GM12878 (cell line): ENCODE measurements around the gene COPE. TPM values are rescaled to one million over a fixed set of nuclear protein-coding genes. Genes with fewer than 3 reads are reported as not detected.

ENCODE experiments used
- ATAC-seq: fragments of 200-7000 bp; cut with Tn5 transposase; 3 replicates; pipeline ENCODE4 v1.9.1; 2020; ENCODE audit warnings: mild to moderate bottlenecking, moderate library complexity
- BruUV-seq: library from RNA; stranded (reverse); fragments of 400-500 nt; replicated peaks from 2 replicates; lab custom pipeline; 2021; lab: Mats Ljungman, UMichigan
- CTCF ChIA-PET: fragments of 300-600 bp; sonication (Branson Sonifier 250); formaldehyde crosslinking; extraction: SDS; loops from one replicate; lab custom pipeline; 2021; ENCODE audit warnings: inconsistent platforms; lab: Yijun Ruan, JAX
- POLR2A ChIA-PET: fragments of 350-600 bp; formaldehyde crosslinking; extraction: SDS; loops from one replicate; lab custom pipeline; 2021; ENCODE audit warnings: inconsistent platforms; lab: Charles Lee
- RAD21 ChIA-PET: fragments of 300-600 bp; sonication (Branson Sonifier 250); formaldehyde crosslinking; loops from one replicate; lab custom pipeline; 2023; ENCODE audit warnings: antibody characterized with exemption; ENCODE audit not compliant: unreplicated experiment; lab: Charles Lee
- SMC1A ChIA-PET: fragments of 300-600 bp; sonication (Branson Sonifier 250); formaldehyde crosslinking; loops from one replicate; lab custom pipeline; 2023; ENCODE audit not compliant: unreplicated experiment, uncharacterized antibody; lab: Charles Lee
- DNase-seq: peaks from one replicate; pipeline ENCODE4 v3.0.0-alpha.2; 2011; ENCODE audit warnings: low read depth, low spot score
- FAIRE-seq: peaks from 3 replicates; lab custom pipeline; 2011; peaks lifted over from hg19 to GRCh38; lab: Jason Lieb, UNC
- H2AFZ ChIP-seq: 2 replicates; pipeline ENCODE4 v1.6.0; 2011; ENCODE audit warnings: low read depth, low read length, control low read depth; ENCODE audit not compliant: control insufficient read depth
- H3K27ac ChIP-seq: 2 replicates; pipeline ENCODE4 v1.5.1; 2011; ENCODE audit warnings: control low read depth; ENCODE audit not compliant: control insufficient read depth, insufficient read depth
- H3K27me3 ChIP-seq, 2 experiments: replicated peaks in 1 of 2; 2 replicates each; pipeline versions ENCODE4 v1.6.0 to v1.6.1; 2011; ENCODE audit warnings: low read length in 1 of 2; ENCODE audit not compliant: control insufficient read depth in 2 of 2, insufficient read depth in 2 of 2
- H3K36me3 ChIP-seq, 2 experiments: 2 replicates each; pipeline ENCODE4 v1.5.1; 2011; ENCODE audit warnings: low read length in 1 of 2; ENCODE audit not compliant: control insufficient read depth in 2 of 2, insufficient read depth in 2 of 2
- H3K4me1 ChIP-seq: 2 replicates; pipeline ENCODE4 v1.6.1; 2011; ENCODE audit warnings: mild to moderate bottlenecking, low read length, moderate library complexity, mixed read lengths; ENCODE audit not compliant: control insufficient read depth, insufficient read depth
- H3K4me2 ChIP-seq: 2 replicates; pipeline ENCODE4 v1.6.0; 2011; ENCODE audit warnings: control low read depth; ENCODE audit not compliant: control insufficient read depth, insufficient read depth
- H3K4me3 ChIP-seq: fragments of 200-600 bp; sonication (generic); 2 replicates; pipeline ENCODE4 v1.5.1; 2016
- H3K79me2 ChIP-seq: 2 replicates; pipeline ENCODE4 v1.6.0; 2011; ENCODE audit warnings: low read length; ENCODE audit not compliant: control insufficient read depth, insufficient read depth
- H3K9ac ChIP-seq: 2 replicates; pipeline ENCODE4 v1.8.0; 2011; ENCODE audit warnings: low read length, control low read depth, mixed read lengths; ENCODE audit not compliant: control insufficient read depth, insufficient read depth
- H3K9me3 ChIP-seq: replicated peaks from 3 replicates; pipeline ENCODE4 v1.5.1; 2011; ENCODE audit warnings: mild to moderate bottlenecking, low read length; ENCODE audit not compliant: control insufficient read depth, insufficient read depth
- H4K20me1 ChIP-seq: 2 replicates; pipeline ENCODE4 v1.6.0; 2011; ENCODE audit not compliant: control insufficient read depth, insufficient read depth
- CEBPZ ChIP-seq: fragments of 150-350 bp; IDR thresholded peaks from 2 replicates; pipeline ENCODE4 v1.6.1; 2016; ENCODE audit warnings: low read depth, low read length
- CHD1 ChIP-seq: IDR thresholded peaks from 2 replicates; pipeline ENCODE4 v1.6.1; 2012; ENCODE audit warnings: low read depth, low read length, improper control_type of control experiment
- EGR1 ChIP-seq, 2 experiments: IDR thresholded peaks; 1 replicate in 1 of 2; 2 replicates in 1 of 2; pipeline ENCODE4 v1.6.1; 2011 to 2012; ENCODE audit warnings: low read depth in 2 of 2, low read length in 2 of 2, borderline replicate concordance in 1 of 2, mild to moderate bottlenecking in 1 of 2, moderate library complexity in 1 of 2
- ESRRA ChIP-seq: IDR thresholded peaks from 2 replicates; pipeline ENCODE4 v1.6.1; 2012; ENCODE audit warnings: mild to moderate bottlenecking, low read length, improper control_type of control experiment
- GABPA ChIP-seq: IDR thresholded peaks from 2 replicates; pipeline ENCODE4 v1.6.1; 2014; ENCODE audit warnings: antibody characterized with exemption, low read depth, mild to moderate bottlenecking, inconsistent platforms
- HDAC2 ChIP-seq: fragments of 200-600 bp; sonication (generic); IDR thresholded peaks from 2 replicates; pipeline ENCODE4 v1.6.1; 2017
- MYB ChIP-seq: fragments of 150-350 bp; IDR thresholded peaks from 2 replicates; pipeline ENCODE4 v1.6.1; 2014; ENCODE audit warnings: mild to moderate bottlenecking, low read depth, low read length, borderline replicate concordance
- NR2C2 ChIP-seq: IDR thresholded peaks from 2 replicates; pipeline ENCODE4 v1.6.1; 2011; ENCODE audit warnings: borderline replicate concordance, low read depth; ENCODE audit not compliant: control insufficient read depth, insufficient read length
- SMAD5 ChIP-seq: IDR thresholded peaks from 2 replicates; pipeline ENCODE4 v1.6.1; 2016; ENCODE audit warnings: antibody characterized with exemption, low read depth
- STAT3 ChIP-seq: IDR thresholded peaks from 2 replicates; pipeline ENCODE4 v1.6.1; 2011; ENCODE audit warnings: low read depth, low read length, improper control_type of control experiment
- ZSCAN29 ChIP-seq: fragments of 450-650 bp; IDR thresholded peaks from 2 replicates; pipeline ENCODE4 v1.6.1; 2017; ENCODE audit warnings: mild to moderate bottlenecking, moderate library complexity
- WGBS: methylation state at CpG from one replicate; pipeline ENCODE4 v1.1.6; 2016; ENCODE audit warnings: low lambda C conversion rate; ENCODE audit not compliant: insufficient replicate concordance, insufficient coverage; ENCODE audit errors: missing lambda C conversion rate; 5-methylcytosine and 5-hydroxymethylcytosine counted together
- in situ Hi-C: fragments of 300-500 bp; cut with MboI; formaldehyde crosslinking; loops from 9 replicates; pipeline ENCODE4 v1.14.3; 2018; ENCODE audit warnings: mixed read lengths
- intact Hi-C: fragments of 100-400 bp; cut with micrococcal nuclease; formaldehyde crosslinking; loops from one replicate; pipeline ENCODE4 v1.14.2; 2022; ENCODE audit not compliant: unreplicated experiment
- polyA plus RNA-seq, 11 experiments: library from polyadenylated mRNA; depleted of rRNA in 4 of 11; unstranded in 6 of 11; stranded (reverse) in 5 of 11; fragments of >200 nt; fragmentation: Nextera tagmentation in 4 of 11; fragmentation: Illumina TruSeq in 1 of 11; extraction: Ambion mirVana in 4 of 11; extraction: Trizol in 1 of 11; gene quantifications; 1 replicate in 1 of 11; 2 replicates in 10 of 11; pipeline versions ENCODE4 v1.2.1 to v1.2.3, GENCODE V29; 2011 to 2016; ENCODE audit warnings: inconsistent platforms in 2 of 11, missing spikeins in 2 of 11, low read depth in 1 of 11
- total RNA-seq, 4 experiments: library from RNA; depleted of rRNA in 3 of 4; stranded (reverse); fragments of >200 nt in 3 of 4; fragmentation: Illumina TruSeq in 1 of 4; extraction: Trizol in 1 of 4; gene quantifications; 2 replicates each; pipeline versions ENCODE4 v1.2.1 to v1.2.3, GENCODE V29; 2013 to 2021

Gene COPE
- total and polyA plus RNA-seq, 10 of the 15 experiments (the other 5 are each of a cell fraction or from before 2014, with no cell fraction given), result 3.5 to 464 (median 222) TPM

GRCh38 chr19:18960370-18960769 lies 41.2 kb upstream of the COPE start:
- Histone ChIP-seq H3K36me3 (no peaks in the 10 kb centered on the region), H3K27me3 (no peaks in the 10 kb centered on the region), H3K27ac (no peak overlapping the region), H3K9ac (no peak overlapping the region), H4K20me1 (no peaks in the 10 kb centered on the region), H3K4me3 (no peak overlapping the region), H3K4me2 (no peak overlapping the region), H3K79me2 (no peaks in the 10 kb centered on the region), H3K4me1 (no peaks in the 10 kb centered on the region), H3K9me3 (no peaks in the 10 kb centered on the region), H2AFZ (no peak overlapping the region)
- intact Hi-C loops (no loop called here), in situ Hi-C loops (no loop called here)
- CTCF ChIA-PET, result interaction anchor here (1.3 kb wide), 1 partner anchor 26 kb away, joined by 3 read pairs; no protein-coding TSS in a partner anchor
- ATAC-seq (no peak), DNase-seq (no peak), FAIRE-seq (no peak)
- SMC1A ChIA-PET, result no interaction called here
- BruUV-seq, result no TSS peak
- RAD21 ChIA-PET, result no interaction called here
- 70% methylated on average over 4 of the region's 4 CpGs for WGBS
- POLR2A ChIA-PET, result no interaction called here
- TF ChIP-seq ESRRA (no peak), SMAD5 (no peak), HDAC2 (no peak), EGR1 (IDR thresholded peaks at IDR 0.05; ENCODE audit: borderline replicate concordance in 1 of 2, low read depth in 2 of 2, low read length in 2 of 2) (no peak), GABPA (no peak), ZSCAN29 (no peak), CEBPZ (no peak), MYB (no peak), STAT3 (no peak), CHD1 (no peak), NR2C2 (no peak)
